HepG2 (cell line): ENCODE results near the gene VEGFA. TPM values are rescaled to one million over a fixed set of nuclear protein-coding genes. Genes with fewer than 3 reads are reported as not detected.

ENCODE experiments used
- BCL6 ChIP-seq: IDR thresholded peaks from 2 replicates; pipeline ENCODE4 v1.6.1; 2016; ENCODE audit warnings: missing genetic modification reagents, missing compliant biosample characterization
- HNRNPLL ChIP-seq: fragments of 200-400 bp; formaldehyde crosslinking; IDR thresholded peaks from 2 replicates; pipeline ENCODE4 v1.6.1; 2017; ENCODE audit warnings: mild to moderate bottlenecking, low read depth, low read length; ENCODE audit not compliant: poor library complexity, severe bottlenecking
- IRF1 ChIP-seq: sonication (generic); formaldehyde crosslinking; IDR thresholded peaks from 2 replicates; pipeline ENCODE4 v1.4.0; 2020; ENCODE audit warnings: low read depth, mild to moderate bottlenecking, missing genetic modification reagents
- JDP2 ChIP-seq: sonication (generic); formaldehyde crosslinking; IDR thresholded peaks from 2 replicates; pipeline ENCODE4 v1.8.1; 2022; ENCODE audit warnings: missing genetic modification reagents, borderline replicate concordance
- KDM5B ChIP-seq: sonication (generic); formaldehyde crosslinking; IDR thresholded peaks from 2 replicates; pipeline ENCODE4 v1.4.0; 2020; ENCODE audit warnings: missing genetic modification reagents, mild to moderate bottlenecking, borderline replicate concordance
- MTERF4 ChIP-seq: sonication (generic); formaldehyde crosslinking; IDR thresholded peaks from 2 replicates; pipeline ENCODE4 v1.8.0; 2023; ENCODE audit warnings: mild to moderate bottlenecking, missing genetic modification reagents
- MXI1 ChIP-seq: IDR thresholded peaks from 3 replicates; pipeline ENCODE4 v1.6.1; 2012; ENCODE audit warnings: low read depth, low read length, inconsistent platforms, borderline replicate concordance
- MZF1 ChIP-seq: sonication (generic); formaldehyde crosslinking; IDR thresholded peaks from 2 replicates; pipeline ENCODE4 v1.8.1; 2023; ENCODE audit warnings: mild to moderate bottlenecking, missing genetic modification reagents, borderline replicate concordance
- NFE2L2 ChIP-seq: fragments of 150-350 bp; IDR thresholded peaks from 2 replicates; pipeline ENCODE4 v1.6.1; 2014; ENCODE audit warnings: low read length
- NPAS2 ChIP-seq: sonication (generic); formaldehyde crosslinking; IDR thresholded peaks from 2 replicates; pipeline ENCODE4 v1.8.0; 2022; ENCODE audit warnings: mild to moderate bottlenecking, missing genetic modification reagents, borderline replicate concordance
- TEAD3 ChIP-seq: optimal IDR thresholded peaks from 2 replicates; pipeline ENCODE3; 2016; ENCODE audit warnings: borderline replicate concordance
- THAP9 ChIP-seq: sonication (generic); formaldehyde crosslinking; IDR thresholded peaks from 2 replicates; pipeline ENCODE4; 2020; ENCODE audit warnings: missing genetic modification reagents, mild to moderate bottlenecking, borderline replicate concordance
- XRCC5 ChIP-seq: fragments of 200-400 bp; formaldehyde crosslinking; optimal IDR thresholded peaks from 2 replicates; pipeline ENCODE3; 2017; ENCODE audit warnings: mild to moderate bottlenecking, low read length
- ZBTB25 ChIP-seq: IDR thresholded peaks from 2 replicates; pipeline ENCODE4 v1.6.1; 2018; ENCODE audit warnings: missing genetic modification reagents
- ZBTB46 ChIP-seq: sonication (generic); formaldehyde crosslinking; IDR thresholded peaks from 2 replicates; pipeline ENCODE4 v1.4.0; 2020; ENCODE audit warnings: mild to moderate bottlenecking, missing genetic modification reagents, borderline replicate concordance
- ZMYM3 ChIP-seq: sonication (generic); formaldehyde crosslinking; IDR thresholded peaks from 2 replicates; pipeline ENCODE4 v1.5.1; 2020; ENCODE audit warnings: mild to moderate bottlenecking, missing genetic modification reagents
- ZNF382 ChIP-seq: sonication (generic); formaldehyde crosslinking; IDR thresholded peaks from 2 replicates; pipeline ENCODE4 v1.5.0; 2020; ENCODE audit warnings: missing genetic modification reagents, mild to moderate bottlenecking, borderline replicate concordance
- ZNF432 ChIP-seq: sonication (generic); formaldehyde crosslinking; IDR thresholded peaks from 2 replicates; pipeline ENCODE4 v1.5.0; 2020; ENCODE audit warnings: missing genetic modification reagents, mild to moderate bottlenecking, borderline replicate concordance
- ZNF572 ChIP-seq: sonication (generic); formaldehyde crosslinking; IDR thresholded peaks from 2 replicates; pipeline ENCODE4 v1.5.1; 2020; ENCODE audit warnings: mild to moderate bottlenecking, missing genetic modification reagents
- ZNF660 ChIP-seq: sonication (generic); formaldehyde crosslinking; IDR thresholded peaks from 2 replicates; pipeline ENCODE4 v1.5.1; 2020; ENCODE audit warnings: mild to moderate bottlenecking, low read depth, missing genetic modification reagents, borderline replicate concordance
- ZNF891 ChIP-seq: sonication (generic); formaldehyde crosslinking; IDR thresholded peaks from 2 replicates; pipeline ENCODE4 v1.5.0; 2020; ENCODE audit warnings: mild to moderate bottlenecking, missing genetic modification reagents
- ZSCAN12 ChIP-seq: sonication (generic); formaldehyde crosslinking; IDR thresholded peaks from 2 replicates; pipeline ENCODE4 v1.9.0; 2021; ENCODE audit warnings: mild to moderate bottlenecking, missing genetic modification reagents
- polyA plus RNA-seq, 8 experiments: library from polyadenylated mRNA; depleted of rRNA in 3 of 8; stranded (reverse) in 7 of 8; unstranded in 1 of 8; fragments of >200 nt; fragmentation: Illumina TruSeq in 4 of 8; extraction: Trizol in 4 of 8; gene quantifications; 2 replicates each; pipeline versions ENCODE4 v1.2.1 to v1.2.3, GENCODE V29; 2011 to 2016; ENCODE audit warnings: low read depth in 4 of 8, missing spikeins in 1 of 8, mixed read lengths in 1 of 8; ENCODE audit not compliant: insufficient read depth in 1 of 8
- total RNA-seq, 5 experiments: library from RNA; depleted of rRNA; stranded (reverse); fragments of >200 nt; fragmentation: Illumina TruSeq; extraction: Trizol; gene quantifications; 2 replicates each; pipeline ENCODE4 v1.2.3, GENCODE V29; 2016; ENCODE audit warnings: low read depth in 1 of 5

The VEGFA gene
- total and polyA plus RNA-seq, 2 of the 13 experiments (the other 11 are each of a cell fraction or from before 2014, with no cell fraction given) = 68.1 to 629 TPM

- TF ChIP-seq IRF1 (no peak), ZNF382 (CRISPR knock-in tag) (no peak), MZF1 (CRISPR knock-in tag) (0 out of 2 replicates have a peak, but pooled peaks have one; percentile 46), ZSCAN12 (CRISPR knock-in tag) (no peak), THAP9 (CRISPR knock-in tag) (no peak), HNRNPLL (no peak), NFE2L2 (no peak), JDP2 (CRISPR knock-in tag) (no peak), ZNF891 (CRISPR knock-in tag) (no peak), ZNF572 (CRISPR knock-in tag) (0 out of 2 replicates have a peak, but pooled peaks have one; percentile 71), ZMYM3 (CRISPR knock-in tag) (peak; percentile 73; the same call in 1 of the 2 replicates), ZNF660 (no peak), TEAD3 (no peak), ZBTB25 (CRISPR knock-in tag) (no peak), ZBTB46 (no peak), BCL6 (no peak), MXI1 (peak; percentile 21; the same call in 1 of the 3 replicates), XRCC5 (peak; percentile 21), MTERF4 (CRISPR knock-in tag) (no peak), ZNF432 (CRISPR knock-in tag) (no peak), NPAS2 (CRISPR knock-in tag) (no peak), KDM5B (CRISPR knock-in tag) (no peak)
These were observed 34.0 kb downstream of the VEGFA start (continued) for GRCh38 chr6:43803783-43804549.
